ENCODE measurements around the gene TNNI2. TPM values are rescaled to one million over a fixed set of nuclear protein-coding genes. Genes with fewer than 3 reads are reported as not detected.

The TNNI2 gene
- total RNA-seq, 1 experiment from 2014 or later: 4.6 TPM

DNA sequence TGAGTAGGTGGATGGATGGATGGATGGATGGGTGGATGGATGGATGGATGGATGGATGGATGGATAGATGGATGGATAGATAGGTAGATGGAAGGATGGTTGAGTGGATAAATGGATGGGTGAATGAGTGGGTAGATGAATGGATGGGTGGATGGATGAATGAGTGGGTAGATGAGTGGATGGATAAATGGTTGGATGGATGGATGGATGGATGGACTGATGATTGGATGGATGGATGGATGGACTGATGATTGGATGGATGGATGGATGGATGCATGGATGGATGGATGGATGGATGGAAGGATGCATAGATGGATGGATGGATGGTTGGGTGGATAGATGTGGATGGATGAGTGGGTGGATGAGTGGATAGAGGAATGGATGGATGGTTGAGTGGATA lies 17.2 kb upstream of the TNNI2 start:
- DNase-seq (ENCODE audit: low spot score): no peak

DNA sequence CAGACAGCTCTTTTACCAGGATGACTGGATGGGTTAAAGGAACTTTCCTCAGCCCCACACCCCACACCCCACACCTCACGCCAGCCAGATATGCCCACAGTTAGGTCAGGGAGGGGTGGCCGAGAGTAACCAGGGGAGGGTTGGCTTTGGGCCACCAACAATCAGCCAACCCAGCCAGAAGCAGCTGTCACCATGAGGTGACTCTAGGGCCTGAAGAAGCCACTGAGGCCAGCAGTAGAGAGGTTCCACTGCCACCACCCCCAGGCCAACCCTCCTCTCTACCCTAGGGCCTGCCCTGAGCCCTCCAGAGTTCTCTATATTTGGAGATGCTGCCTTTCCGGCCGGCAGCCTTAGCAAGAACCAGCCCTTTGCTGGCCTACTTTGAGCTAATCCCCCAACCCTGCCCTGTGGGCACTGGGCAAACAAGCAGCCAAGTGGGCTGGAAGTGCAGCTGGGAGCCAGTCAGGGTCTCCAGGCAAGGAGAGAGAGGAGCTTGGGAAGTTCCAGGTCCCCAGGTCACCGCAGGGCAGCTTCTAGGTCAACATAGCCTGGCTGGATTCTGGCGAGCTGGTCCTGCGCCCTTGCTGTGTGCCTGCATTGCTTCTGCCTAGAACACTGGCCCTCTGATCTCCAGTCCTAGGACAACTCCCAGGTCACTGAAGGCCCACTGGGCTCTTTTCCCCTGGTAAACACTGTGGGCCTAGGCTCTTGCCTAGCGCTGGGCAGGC lies 16.0 kb upstream of the TNNI2 start:
- no peak for DNase-seq (ENCODE audit: low spot score)

- no peak for DNase-seq (ENCODE audit: low spot score)
Observed at GRCh38 chr11:1823376-1824220, 15.2 kb upstream of the TNNI2 start.

DNA sequence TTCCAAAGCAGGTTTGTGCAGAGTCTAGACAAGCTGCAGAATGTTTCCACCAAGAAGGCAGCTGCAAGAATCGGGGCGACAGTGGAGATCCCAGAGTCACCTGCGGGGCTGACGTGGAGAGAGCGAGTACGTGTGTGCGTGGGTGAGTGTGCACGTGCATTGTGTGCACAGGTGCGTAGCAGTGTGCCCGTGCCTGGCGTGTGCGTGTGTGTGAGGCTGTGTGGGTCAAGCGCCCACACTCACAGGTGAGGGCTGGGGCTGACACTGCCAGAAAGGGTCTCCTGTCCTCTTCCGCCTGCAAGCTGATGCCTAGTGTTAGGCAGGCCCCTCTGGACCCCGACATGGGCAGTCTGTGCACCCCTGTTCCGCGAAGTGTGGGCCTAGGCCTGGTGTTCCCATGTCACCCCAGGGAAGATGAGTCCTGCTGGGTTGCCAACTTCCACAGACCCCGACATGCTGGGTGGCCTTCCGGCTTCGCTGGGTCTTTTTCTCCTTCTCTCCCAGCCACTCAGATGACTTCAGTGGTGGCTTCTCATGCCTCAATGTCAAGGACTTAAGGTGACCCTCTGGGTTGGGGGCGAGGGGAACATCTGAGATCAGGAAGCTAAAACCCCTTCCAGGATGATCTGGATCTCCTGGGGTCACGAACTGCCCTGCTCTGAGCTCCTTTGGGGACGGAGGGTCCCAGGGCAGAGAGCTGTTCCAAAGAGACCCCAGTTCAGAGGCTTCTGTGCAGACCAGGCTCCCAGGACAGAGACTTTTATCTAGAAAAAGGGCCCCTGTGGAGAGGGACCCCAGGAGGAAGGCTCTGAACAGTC lies 14.4 kb upstream of the TNNI2 start:
- DNase-seq (ENCODE audit: low spot score): no peak

- peak; percentile 81 for DNase-seq (ENCODE audit: low spot score)
Observed at GRCh38 chr11:1825039-1825740, 13.6 kb upstream of the TNNI2 start.

DNA sequence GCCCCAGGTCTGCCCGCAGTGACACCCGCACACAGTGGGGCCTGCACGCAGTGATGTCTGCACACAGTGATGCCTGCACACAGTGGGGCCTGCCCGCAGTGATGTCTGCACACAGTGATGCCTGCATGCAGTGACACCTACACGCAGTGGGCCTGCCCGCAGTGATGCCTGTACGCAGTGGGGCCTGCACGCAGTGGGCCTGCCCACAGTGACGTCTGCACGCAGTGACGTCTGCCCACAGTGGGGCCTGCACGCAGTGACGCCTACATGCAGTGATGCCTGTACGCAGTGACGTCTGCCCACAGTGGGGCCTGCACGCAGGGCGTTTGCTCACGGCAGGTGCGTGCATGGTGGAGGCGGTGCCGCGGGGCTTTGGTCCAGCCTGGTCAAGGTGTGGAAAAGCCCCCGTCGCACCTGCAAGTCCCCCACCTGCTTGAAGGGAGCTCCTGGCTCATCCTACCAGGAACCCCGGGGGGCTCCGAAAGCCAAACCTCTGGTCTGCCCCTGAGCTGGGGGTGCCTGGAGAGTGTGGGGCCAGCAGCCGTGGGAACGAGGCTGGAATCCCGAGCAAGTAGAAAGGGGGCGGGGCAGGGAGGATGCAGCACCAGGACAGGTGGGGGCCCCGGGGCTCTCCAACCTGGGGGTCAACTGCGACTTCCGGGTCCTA lies 12.9 kb upstream of the TNNI2 start:
- no peak for DNase-seq (ENCODE audit: low spot score)

DNA sequence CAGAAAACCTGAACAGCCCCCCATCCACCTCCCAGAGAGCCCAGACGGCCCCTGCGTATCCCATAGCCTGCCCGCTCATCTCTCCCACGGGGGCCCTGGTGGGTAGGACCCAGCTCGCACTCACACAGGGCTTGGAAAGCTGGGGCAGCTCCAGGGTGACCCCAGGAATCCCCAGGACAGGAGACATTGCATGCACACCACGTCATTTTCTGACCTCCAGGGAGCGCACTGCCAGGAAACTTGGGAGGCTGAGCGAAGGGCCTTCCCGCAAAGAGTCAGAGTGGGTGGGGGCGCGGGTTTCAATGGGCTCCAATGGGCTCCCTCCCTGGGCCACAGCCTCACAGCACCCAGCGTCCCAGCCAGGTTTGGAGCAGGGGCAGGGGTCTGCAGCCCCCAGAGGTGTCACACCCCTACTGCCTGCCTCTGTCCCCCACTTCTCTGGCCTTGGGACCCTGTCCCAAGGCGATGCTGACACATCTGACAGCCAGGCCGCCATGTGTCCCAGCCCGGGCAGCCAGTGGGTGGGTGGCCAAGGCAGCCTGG lies 12.2 kb upstream of the TNNI2 start:
- DNase-seq (ENCODE audit: low spot score): peak; percentile 92

DNA sequence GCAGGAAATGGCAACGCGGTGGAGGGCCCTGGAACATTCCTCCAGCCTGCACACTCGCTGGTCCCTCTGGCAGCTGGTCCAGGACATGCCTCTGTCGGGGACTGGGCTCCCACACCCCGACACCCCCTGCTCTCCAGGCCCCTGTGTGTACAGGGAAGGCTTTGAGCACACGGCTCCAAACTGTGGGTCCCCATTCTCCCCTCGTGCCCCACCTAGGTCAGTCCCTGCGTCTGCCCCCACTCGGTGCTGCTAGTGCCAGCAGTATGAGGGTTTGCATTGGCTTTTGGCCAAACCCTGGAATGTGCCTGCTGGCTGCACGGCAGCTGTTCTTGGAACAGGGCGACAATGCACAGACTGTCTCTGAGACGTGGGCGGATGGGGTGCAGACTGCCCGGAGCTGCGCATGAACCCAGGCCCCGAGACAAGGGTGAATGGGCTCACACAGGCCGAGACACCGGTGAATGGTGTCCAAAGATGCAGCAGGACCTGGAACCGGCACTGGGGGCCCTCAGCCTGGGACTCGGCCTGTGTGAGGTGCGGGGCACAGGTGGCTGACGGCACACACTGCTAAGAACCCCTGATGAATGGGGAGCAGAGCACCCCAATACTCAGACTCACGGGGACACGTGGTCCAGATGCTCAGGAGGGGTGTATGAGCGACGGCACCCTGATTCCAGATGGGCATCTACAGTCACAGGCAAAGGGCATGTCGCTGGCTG lies 11.5 kb upstream of the TNNI2 start:
- peak; percentile 98 for DNase-seq (ENCODE audit: low spot score)

DNA sequence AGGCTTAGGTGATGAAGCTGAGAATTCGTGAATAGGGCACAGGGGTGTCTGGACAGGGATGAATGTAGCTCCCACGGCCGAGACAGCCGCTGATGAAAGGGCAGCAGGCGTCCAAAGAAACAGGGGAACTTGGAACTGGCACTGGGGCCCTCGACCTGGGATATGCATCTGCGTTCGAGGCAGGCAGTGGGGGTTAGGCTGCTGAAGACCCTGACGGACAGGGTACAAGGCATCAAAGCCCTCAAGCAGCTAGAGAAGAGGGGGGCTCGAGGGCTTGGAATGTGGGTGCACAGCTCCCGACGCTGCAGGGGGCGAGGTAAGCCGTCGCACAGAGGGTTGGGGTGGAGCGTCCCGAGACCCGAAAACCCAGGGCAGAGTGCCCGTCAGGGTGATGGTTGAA lies 10.8 kb upstream of the TNNI2 start:
- DNase-seq (ENCODE audit: low spot score): no peak

DNA sequence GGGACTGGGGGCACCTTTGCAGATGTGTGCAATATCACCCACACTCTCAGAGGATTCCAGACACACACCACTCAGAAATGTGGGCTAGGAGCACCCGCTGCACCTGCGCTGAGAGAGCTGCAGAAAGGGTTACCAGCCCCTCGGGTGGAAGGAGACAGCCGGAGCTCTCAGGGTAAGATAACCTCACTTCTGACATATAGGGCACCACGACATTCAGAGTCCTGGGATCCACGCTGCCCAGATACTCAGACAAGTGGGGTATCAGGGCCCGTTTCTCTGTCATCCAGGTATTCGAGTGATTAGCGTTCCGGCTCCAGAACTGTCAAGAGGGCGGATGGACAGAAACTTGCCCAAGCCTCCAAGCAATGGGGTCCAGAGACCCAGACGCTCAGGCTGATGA lies 10.2 kb upstream of the TNNI2 start:
- DNase-seq (ENCODE audit: low spot score): no peak

DNA sequence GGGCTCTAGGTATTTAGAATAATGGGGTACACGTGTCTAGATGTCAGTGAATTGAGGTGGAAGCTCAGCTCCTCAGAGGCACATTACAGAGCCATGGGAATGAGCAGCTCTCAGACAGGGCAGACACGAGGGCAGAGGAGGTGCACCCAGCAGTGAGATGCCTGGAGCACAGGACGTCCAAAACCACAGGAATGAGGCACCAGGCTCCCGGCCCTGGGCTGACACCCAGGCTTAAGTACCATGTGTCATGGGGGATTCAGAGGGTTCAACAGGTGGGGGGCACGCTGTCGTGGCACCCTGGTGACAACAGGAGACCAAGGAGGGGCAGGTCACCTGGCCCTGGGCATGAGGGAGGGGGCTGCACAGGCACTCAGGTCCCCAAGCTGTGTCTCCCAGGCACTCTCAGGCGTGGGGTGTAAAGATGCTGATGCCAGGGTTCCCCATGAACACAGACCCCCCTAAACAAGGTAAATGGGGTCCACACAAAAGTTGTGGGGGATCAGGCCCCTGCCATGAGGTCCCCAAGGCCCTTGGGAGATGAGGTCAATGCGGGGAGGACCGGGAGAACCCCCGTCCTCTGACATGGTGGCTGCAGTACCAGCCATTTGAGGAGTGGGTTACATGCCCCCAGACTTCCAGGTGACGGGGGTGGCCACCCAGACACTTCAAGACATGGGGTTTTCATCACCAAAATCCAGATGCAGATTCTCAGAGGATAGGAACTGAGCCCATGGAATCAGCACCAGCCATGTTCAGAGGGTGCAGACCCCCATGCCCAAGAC lies 9.6 kb upstream of the TNNI2 start:
- peak; percentile 73 for DNase-seq (ENCODE audit: low spot score)

- DNase-seq (ENCODE audit: low spot score): no peak
Observed at GRCh38 chr11:1830004-1830321, 8.8 kb upstream of the TNNI2 start.

DNA sequence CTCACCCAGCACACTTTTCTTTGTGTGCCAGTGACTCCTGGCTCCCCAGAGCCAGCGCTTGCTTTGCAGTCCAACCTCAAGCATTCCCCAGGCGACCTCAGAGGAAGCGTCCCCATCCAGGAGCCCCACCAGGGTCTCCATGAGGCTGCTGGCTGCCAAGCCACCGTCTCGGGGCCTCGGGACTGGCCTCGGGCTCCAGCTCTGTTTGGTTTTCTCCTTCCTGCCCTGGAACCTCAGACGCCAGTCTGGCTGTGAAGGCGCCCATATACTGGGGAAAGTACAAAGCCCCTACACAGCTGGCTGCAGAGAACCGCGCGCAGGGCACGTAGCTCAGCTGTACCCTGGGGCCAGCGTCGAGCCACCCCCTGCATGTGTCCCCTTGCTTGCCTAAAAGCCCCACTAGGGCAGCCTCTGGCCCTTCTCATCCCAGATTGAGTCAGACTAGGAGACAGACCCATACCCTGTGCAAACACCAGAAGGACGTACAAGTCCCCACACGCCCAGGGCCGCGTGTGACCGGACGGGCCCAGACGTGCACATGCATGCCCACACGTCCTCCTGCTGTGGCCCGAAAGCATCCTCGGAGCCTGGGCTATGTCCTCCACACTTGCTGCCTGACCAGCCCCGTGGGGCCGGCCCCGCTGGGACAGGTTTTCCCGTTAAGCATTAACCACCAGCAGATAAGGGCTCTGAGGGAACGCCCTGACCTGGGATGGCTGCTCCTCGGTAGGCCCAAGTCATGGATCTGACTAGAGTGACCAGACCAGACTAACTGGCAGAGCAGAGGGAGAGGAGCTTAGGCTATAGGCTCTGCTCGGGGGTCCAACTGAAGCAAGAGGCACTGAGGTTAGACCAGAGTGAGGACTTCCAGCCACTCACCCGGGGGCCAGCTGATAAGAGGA lies 8.2 kb upstream of the TNNI2 start:
- DNase-seq (ENCODE audit: low spot score): peak; percentile 97

GRCh38 chr11:1831338-1832210 lies 7.2 kb upstream of the TNNI2 start:
- peak; percentile 53 for DNase-seq (ENCODE audit: low spot score)

DNA sequence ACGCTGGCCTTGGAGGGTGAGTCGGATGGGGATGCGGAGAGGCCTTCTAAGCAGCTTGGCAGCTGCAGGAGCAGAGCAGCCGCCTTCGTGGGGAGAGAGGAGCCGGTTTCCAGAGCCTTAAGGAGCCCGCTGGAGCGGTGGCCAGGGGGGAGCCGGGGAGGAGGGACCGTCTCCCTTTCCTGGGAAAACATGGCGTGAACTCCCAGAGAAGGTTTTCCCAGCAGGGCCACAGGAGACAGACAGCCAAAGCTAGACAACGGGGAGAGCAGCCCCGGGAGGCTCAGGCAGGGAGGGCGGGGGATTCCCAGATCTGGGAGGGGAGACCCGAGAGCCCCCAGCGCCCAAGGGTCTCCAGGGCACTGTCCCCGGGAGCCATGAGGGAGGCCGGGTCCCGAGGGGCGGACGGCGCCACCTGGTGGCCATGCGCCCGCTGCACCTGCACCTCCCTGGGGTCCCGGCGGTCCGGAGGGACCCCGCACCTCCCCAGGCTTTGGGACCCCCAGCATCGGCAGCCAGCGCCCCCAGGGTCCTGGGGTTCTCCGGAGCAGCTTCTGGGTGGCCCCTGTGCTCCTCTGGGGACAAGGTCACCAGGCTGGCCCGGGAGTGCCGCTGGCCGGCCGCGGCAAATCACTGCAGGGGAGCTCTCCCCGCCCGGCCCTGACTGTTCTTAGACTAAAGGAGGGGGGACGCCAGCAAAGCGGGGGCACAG lies 6.4 kb upstream of the TNNI2 start:
- peak; percentile 82 for DNase-seq (ENCODE audit: low spot score)

GRCh38 chr11:1832920-1833295 lies 5.9 kb upstream of the TNNI2 start:
- no peak for DNase-seq (ENCODE audit: low spot score)
